Tibial artery (tissue), 4 donors: ENCODE data around the gene HPCAL1.

Experiments
- DNase-seq, 2 donors: peaks; one replicate each; pipeline ENCODE4 v3.0.0-alpha.2; 2019
- H3K27ac ChIP-seq, 2 donors: fragments of 200-600 bp; sonication (generic) in 1 of 2; 1 replicate in 1 of 2; 2 replicates in 1 of 2; pipeline ENCODE4 v1.5.1; 2018 to 2019; ENCODE audit warnings: mild to moderate bottlenecking in 1 of 2
- H3K27me3 ChIP-seq, 2 donors: fragments of 200-600 bp; sonication (generic) in 1 of 2; one replicate each; pipeline versions ENCODE4 v1.5.1 to v1.6.0; 2016 to 2019
- H3K36me3 ChIP-seq, 3 donors: fragments of 200-600 bp; sonication (generic) in 2 of 3; one replicate each; pipeline ENCODE4 v1.5.1; 2016 to 2019; ENCODE audit warnings: mild to moderate bottlenecking in 2 of 3
- H3K4me1 ChIP-seq, 4 donors: fragments of 200-600 bp; sonication (generic) in 2 of 4; 1 replicate in 3 of 4; 2 replicates in 1 of 4; pipeline ENCODE4 v1.5.1; 2016 to 2019
- H3K4me3 ChIP-seq, 2 donors: fragments of 200-600 bp; sonication (generic) in 1 of 2; 1 replicate in 1 of 2; 2 replicates in 1 of 2; pipeline ENCODE4 v1.5.1; 2018 to 2019; ENCODE audit warnings: mild to moderate bottlenecking in 2 of 2
- H3K9me3 ChIP-seq, 3 donors: fragments of 200-600 bp; sonication (generic) in 1 of 3; one replicate each; pipeline ENCODE4 v1.5.1; 2016 to 2019
- intact Hi-C: fragments of 100-400 bp; cut with DNase I; formaldehyde crosslinking; loops from one replicate; pipeline ENCODE4 v1.15.0; 2023; ENCODE audit warnings: low total_unique reads
- TF ChIP-seq, protein P1 (sequence below), 2 experiments: fragments of 200-600 bp in 1 of 2; fragments of 450-650 bp in 1 of 2; IDR thresholded peaks; one replicate each; pipeline ENCODE4 v1.5.1; 2017 to 2019; ENCODE audit warnings: antibody characterized with exemption in 2 of 2, mild to moderate bottlenecking in 1 of 2, moderate library complexity in 1 of 2

HPCAL1 gene

DNA sequence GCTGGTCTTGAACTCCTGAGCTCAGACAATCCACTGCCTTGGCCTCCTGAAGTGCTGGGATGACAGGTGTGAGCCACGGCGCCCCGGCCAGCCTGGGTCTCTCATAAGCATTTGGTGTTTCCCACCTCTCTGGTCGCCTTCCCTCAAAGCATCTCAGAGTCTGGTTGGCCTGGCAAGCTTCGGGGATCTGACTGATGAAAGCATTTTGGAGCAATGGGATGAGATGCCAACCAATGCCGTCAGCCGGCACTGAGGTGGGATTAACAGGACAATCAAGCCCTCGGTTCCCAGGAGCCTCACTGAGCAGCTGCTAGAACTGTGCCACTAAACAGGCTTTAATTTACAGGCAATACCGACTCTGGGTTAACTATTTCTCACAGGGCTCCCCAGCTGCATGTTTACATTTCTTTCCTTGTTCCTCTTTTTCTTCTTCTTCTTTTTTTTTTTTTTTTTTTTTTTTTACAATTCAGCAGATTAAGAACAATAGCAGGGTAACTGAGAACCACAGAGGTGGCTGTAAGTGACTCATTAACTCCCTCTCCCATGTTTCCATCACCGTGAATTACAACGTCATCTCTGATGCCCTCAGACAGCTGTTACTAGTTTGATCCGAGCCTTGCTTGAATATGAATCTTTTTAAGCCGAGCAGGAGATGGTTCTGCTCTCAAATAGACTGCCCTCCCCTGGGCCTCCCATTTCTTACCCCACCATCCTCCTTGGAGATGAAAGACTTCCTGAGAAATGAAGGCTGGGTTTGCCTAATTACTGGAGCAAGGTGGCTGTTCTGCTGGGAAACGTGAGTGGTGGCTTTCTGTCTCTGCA lies 107.5 kb downstream of the HPCAL1 start:
- no peak overlapping the region for H3K27ac ChIP-seq
- H3K4me3 ChIP-seq, result no peak overlapping the region
- no peaks in the 10 kb centered on the region for H3K9me3 ChIP-seq
- intact Hi-C loops, result no loop called here
- TF ChIP-seq, protein P1, sequence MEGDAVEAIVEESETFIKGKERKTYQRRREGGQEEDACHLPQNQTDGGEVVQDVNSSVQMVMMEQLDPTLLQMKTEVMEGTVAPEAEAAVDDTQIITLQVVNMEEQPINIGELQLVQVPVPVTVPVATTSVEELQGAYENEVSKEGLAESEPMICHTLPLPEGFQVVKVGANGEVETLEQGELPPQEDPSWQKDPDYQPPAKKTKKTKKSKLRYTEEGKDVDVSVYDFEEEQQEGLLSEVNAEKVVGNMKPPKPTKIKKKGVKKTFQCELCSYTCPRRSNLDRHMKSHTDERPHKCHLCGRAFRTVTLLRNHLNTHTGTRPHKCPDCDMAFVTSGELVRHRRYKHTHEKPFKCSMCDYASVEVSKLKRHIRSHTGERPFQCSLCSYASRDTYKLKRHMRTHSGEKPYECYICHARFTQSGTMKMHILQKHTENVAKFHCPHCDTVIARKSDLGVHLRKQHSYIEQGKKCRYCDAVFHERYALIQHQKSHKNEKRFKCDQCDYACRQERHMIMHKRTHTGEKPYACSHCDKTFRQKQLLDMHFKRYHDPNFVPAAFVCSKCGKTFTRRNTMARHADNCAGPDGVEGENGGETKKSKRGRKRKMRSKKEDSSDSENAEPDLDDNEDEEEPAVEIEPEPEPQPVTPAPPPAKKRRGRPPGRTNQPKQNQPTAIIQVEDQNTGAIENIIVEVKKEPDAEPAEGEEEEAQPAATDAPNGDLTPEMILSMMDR (IDR thresholded peaks at IDR 0.05), result no peak
- DNase-seq, result no peak
- no peaks in the 10 kb centered on the region for H3K27me3 ChIP-seq
- H3K4me1 ChIP-seq, result peaks cover 5 to 58% (median 48%) of the 10 kb centered on the region in 4 donors
- no peaks in the 10 kb centered on the region for H3K36me3 ChIP-seq

GRCh38 chr2:10410823-10411437 lies 108.2 kb downstream of the HPCAL1 start:
- H3K27me3 ChIP-seq, result no peaks in the 10 kb centered on the region
- H3K9me3 ChIP-seq, result no peaks in the 10 kb centered on the region
- DNase-seq, result no peak
- TF ChIP-seq, protein P1 (IDR thresholded peaks at IDR 0.05), result no peak
- H3K4me3 ChIP-seq, result no peak overlapping the region
- H3K36me3 ChIP-seq, result no peaks in the 10 kb centered on the region
- H3K27ac ChIP-seq, result no peak overlapping the region
- peaks cover under 1 to 51% (median 42%) of the 10 kb centered on the region in 4 donors for H3K4me1 ChIP-seq
- intact Hi-C loops, result no loop called here

GRCh38 chr2:10411557-10411956 lies 108.9 kb downstream of the HPCAL1 start:
- TF ChIP-seq, protein P1 (IDR thresholded peaks at IDR 0.05), result no peak
- peaks cover 0 to 45% (median 35%) of the 10 kb centered on the region in 4 donors for H3K4me1 ChIP-seq
- no peak overlapping the region for H3K27ac ChIP-seq
- H3K27me3 ChIP-seq, result no peaks in the 10 kb centered on the region
- no peaks in the 10 kb centered on the region for H3K36me3 ChIP-seq
- no peak overlapping the region for H3K4me3 ChIP-seq
- DNase-seq, result no peak
- intact Hi-C loops, result no loop called here
- no peaks in the 10 kb centered on the region for H3K9me3 ChIP-seq

DNA sequence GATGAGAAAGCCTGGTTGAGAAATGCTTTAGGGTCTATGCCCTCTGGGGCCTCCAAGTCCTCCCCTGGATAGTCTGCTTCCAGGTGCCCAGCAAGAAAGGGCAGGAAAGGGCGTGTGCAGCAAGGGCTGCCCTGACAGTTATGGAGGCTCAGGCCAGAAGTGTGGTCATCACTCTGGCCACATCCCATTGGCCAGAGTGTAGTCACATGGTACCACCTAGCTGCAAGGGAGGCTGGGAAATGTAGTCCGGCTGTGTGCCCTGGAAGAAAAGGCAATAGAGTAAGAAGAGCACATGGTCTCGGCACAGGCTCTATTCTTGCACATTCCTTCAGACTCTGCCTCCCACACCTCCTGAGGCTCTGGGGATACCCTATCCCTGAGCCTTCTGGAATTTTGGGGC lies 109.7 kb downstream of the HPCAL1 start:
- H3K27me3 ChIP-seq, result no peaks in the 10 kb centered on the region
- no peaks in the 10 kb centered on the region for H3K36me3 ChIP-seq
- TF ChIP-seq, protein P1 (IDR thresholded peaks at IDR 0.05), result no peak
- no peak overlapping the region for H3K27ac ChIP-seq
- no peak for DNase-seq
- intact Hi-C loops, result no loop called here
- H3K4me1 ChIP-seq, result peaks cover 0 to 37% (median 31%) of the 10 kb centered on the region in 4 donors
- H3K4me3 ChIP-seq, result no peak overlapping the region
- H3K9me3 ChIP-seq, result no peaks in the 10 kb centered on the region

GRCh38 chr2:10413503-10413902 lies 110.8 kb downstream of the HPCAL1 start:
- Histone ChIP-seq H3K36me3 (no peaks in the 10 kb centered on the region), H3K27me3 (no peaks in the 10 kb centered on the region), H3K4me1 (peaks cover 0 to 26% (median 20%) of the 10 kb centered on the region in 4 donors), H3K27ac (no peak overlapping the region), H3K4me3 (no peak overlapping the region), H3K9me3 (no peaks in the 10 kb centered on the region)
- DNase-seq, result no peak
- intact Hi-C loops, result no loop called here
- TF ChIP-seq, protein P1 (IDR thresholded peaks at IDR 0.05), result no peak
